Loucy (cell line): ENCODE data around the gene RALGPS1.

Experiments used
- H2AFZ ChIP-seq: fragments of 200-600 bp; sonication (generic); 2 replicates; pipeline ENCODE4 v1.6.0; 2016; ENCODE audit warnings: antibody characterized with exemption, mild to moderate bottlenecking, low read length, moderate library complexity
- H3F3A ChIP-seq: fragments of 200-600 bp; 2 replicates; pipeline ENCODE4 v1.6.0; 2016; ENCODE audit warnings: antibody characterized with exemption, low read depth, mild to moderate bottlenecking
- H3K27me3 ChIP-seq: fragments of 200-600 bp; sonication (generic); 2 replicates; pipeline ENCODE4 v1.6.1; 2014; ENCODE audit warnings: low read length, mild to moderate bottlenecking; ENCODE audit not compliant: insufficient read depth, poor library complexity, severe bottlenecking
- H3K36me3 ChIP-seq: fragments of 200-600 bp; sonication (generic); 2 replicates; pipeline ENCODE4 v1.6.1; 2016; ENCODE audit warnings: low read length; ENCODE audit not compliant: insufficient read depth
- H3K4me1 ChIP-seq: fragments of 200-600 bp; sonication (generic); 2 replicates; pipeline ENCODE4 v1.5.1; 2014; ENCODE audit warnings: low read length, mild to moderate bottlenecking; ENCODE audit not compliant: insufficient read depth, poor library complexity, severe bottlenecking
- H3K4me2 ChIP-seq: fragments of 200-600 bp; sonication (generic); 2 replicates; pipeline ENCODE4 v1.6.0; 2014; ENCODE audit warnings: antibody characterized with exemption, low read length, low read depth, mild to moderate bottlenecking; ENCODE audit not compliant: poor library complexity, severe bottlenecking
- H3K4me3 ChIP-seq: fragments of 200-600 bp; sonication (generic); 2 replicates; pipeline ENCODE4 v1.5.1; 2014; ENCODE audit warnings: low read length, mild to moderate bottlenecking, mixed read lengths; ENCODE audit not compliant: poor library complexity, severe bottlenecking
- H3K79me2 ChIP-seq: fragments of 200-600 bp; sonication (generic); 2 replicates; pipeline ENCODE4 v1.6.1; 2014; ENCODE audit warnings: low read length; ENCODE audit not compliant: insufficient read depth
- H3K9ac ChIP-seq: fragments of 200-600 bp; sonication (generic); 2 replicates; pipeline ENCODE4 v1.6.0; 2014; ENCODE audit warnings: mild to moderate bottlenecking, low read depth, low read length, moderate library complexity; ENCODE audit not compliant: poor library complexity, severe bottlenecking
- H3K9me2 ChIP-seq: fragments of 200-600 bp; sonication (generic); replicated peaks from 2 replicates; pipeline ENCODE4 v1.6.1; 2016; ENCODE audit warnings: low read depth, low read length, mixed read lengths
- H3K9me3 ChIP-seq: fragments of 200-600 bp; sonication (generic); 2 replicates; pipeline ENCODE4 v1.6.1; 2014; ENCODE audit warnings: mild to moderate bottlenecking, antibody characterized with exemption, low read length, low read depth; ENCODE audit not compliant: insufficient read depth
- H4K20me1 ChIP-seq: fragments of 200-600 bp; sonication (generic); 2 replicates; pipeline ENCODE4 v1.6.0; 2014; ENCODE audit warnings: antibody characterized with exemption, low read length, mild to moderate bottlenecking; ENCODE audit not compliant: insufficient read depth, poor library complexity, severe bottlenecking
- EZH2phosphoT487 ChIP-seq: fragments of 200-600 bp; IDR thresholded peaks from 2 replicates; pipeline ENCODE4 v1.6.1; 2018; ENCODE audit warnings: antibody characterized with exemption, mild to moderate bottlenecking, moderate library complexity, borderline replicate concordance
- TF ChIP-seq, protein P1 (sequence below): fragments of 200-600 bp; sonication (generic); conservative IDR thresholded peaks from 2 replicates; pipeline ENCODE4 v1.5.1; 2014; ENCODE audit warnings: mild to moderate bottlenecking, antibody characterized with exemption, low read length

RALGPS1 gene, protein sequence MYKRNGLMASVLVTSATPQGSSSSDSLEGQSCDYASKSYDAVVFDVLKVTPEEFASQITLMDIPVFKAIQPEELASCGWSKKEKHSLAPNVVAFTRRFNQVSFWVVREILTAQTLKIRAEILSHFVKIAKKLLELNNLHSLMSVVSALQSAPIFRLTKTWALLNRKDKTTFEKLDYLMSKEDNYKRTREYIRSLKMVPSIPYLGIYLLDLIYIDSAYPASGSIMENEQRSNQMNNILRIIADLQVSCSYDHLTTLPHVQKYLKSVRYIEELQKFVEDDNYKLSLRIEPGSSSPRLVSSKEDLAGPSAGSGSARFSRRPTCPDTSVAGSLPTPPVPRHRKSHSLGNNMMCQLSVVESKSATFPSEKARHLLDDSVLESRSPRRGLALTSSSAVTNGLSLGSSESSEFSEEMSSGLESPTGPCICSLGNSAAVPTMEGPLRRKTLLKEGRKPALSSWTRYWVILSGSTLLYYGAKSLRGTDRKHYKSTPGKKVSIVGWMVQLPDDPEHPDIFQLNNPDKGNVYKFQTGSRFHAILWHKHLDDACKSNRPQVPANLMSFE

GRCh38 chr9:126914458-126915280, at the start of gene RALGPS1:
RALGPS1 (plus strand) TSS chr9:126914782; CDS start chr9:126962290, 47,508 bp downstream.
- H2AFZ ChIP-seq, result peak within 1 kb of the TSS; percentile 76; the same call in 1 of the 2 replicates
- H3K4me1 ChIP-seq, result no peaks in the 10 kb centered on the region
- H3K4me3 ChIP-seq, result peak within 1 kb of the TSS; percentile 69

GRCh38 chr9:126869368-126869767, 45.2 kb upstream of the RALGPS1 start:
- Histone ChIP-seq H3K4me2 (no peak overlapping the region), H3K9me2 (no peaks in the 10 kb centered on the region), H3K4me1 (peaks cover 24% of the 10 kb centered on the region), H2AFZ (no peak overlapping the region), H3F3A (no peaks in the 10 kb centered on the region), H3K36me3 (no peaks in the 10 kb centered on the region), H3K27me3 (no peaks in the 10 kb centered on the region), H3K9ac (no peak overlapping the region), H3K4me3 (no peak overlapping the region), H3K9me3 (no peaks in the 10 kb centered on the region), H4K20me1 (peaks cover 13% of the 10 kb centered on the region), H3K79me2 (peaks cover 53% of the 10 kb centered on the region)
- TF ChIP-seq EZH2phosphoT487, result no peak
- TF ChIP-seq, protein P1, sequence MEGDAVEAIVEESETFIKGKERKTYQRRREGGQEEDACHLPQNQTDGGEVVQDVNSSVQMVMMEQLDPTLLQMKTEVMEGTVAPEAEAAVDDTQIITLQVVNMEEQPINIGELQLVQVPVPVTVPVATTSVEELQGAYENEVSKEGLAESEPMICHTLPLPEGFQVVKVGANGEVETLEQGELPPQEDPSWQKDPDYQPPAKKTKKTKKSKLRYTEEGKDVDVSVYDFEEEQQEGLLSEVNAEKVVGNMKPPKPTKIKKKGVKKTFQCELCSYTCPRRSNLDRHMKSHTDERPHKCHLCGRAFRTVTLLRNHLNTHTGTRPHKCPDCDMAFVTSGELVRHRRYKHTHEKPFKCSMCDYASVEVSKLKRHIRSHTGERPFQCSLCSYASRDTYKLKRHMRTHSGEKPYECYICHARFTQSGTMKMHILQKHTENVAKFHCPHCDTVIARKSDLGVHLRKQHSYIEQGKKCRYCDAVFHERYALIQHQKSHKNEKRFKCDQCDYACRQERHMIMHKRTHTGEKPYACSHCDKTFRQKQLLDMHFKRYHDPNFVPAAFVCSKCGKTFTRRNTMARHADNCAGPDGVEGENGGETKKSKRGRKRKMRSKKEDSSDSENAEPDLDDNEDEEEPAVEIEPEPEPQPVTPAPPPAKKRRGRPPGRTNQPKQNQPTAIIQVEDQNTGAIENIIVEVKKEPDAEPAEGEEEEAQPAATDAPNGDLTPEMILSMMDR, result no peak

More at GRCh38 chr9:126914458-126915280, at the start of gene RALGPS1:
- H3K9ac ChIP-seq, result no peak within 1 kb of the TSS
- H3K9me3 ChIP-seq, result no peaks in the 10 kb centered on the region
- H3K79me2 ChIP-seq, result no peaks in the 10 kb centered on the region
- no peaks in the 10 kb centered on the region for H3K9me2 ChIP-seq
- peak within 1 kb of the TSS; percentile 46 for H3K4me2 ChIP-seq
- peaks cover 9% of the 10 kb centered on the region for H3K27me3 ChIP-seq
- H3F3A ChIP-seq, result no peaks in the 10 kb centered on the region
- no peaks in the 10 kb centered on the region for H3K36me3 ChIP-seq
- no peak for TF ChIP-seq EZH2phosphoT487
- TF ChIP-seq, protein P1, result no peak
- H4K20me1 ChIP-seq, result peaks cover 4% of the 10 kb centered on the region

GRCh38 chr9:126872516-126872915, 42.1 kb upstream of the RALGPS1 start:
- no peaks in the 10 kb centered on the region for H3K9me2 ChIP-seq
- H3K27me3 ChIP-seq, result no peaks in the 10 kb centered on the region
- H3F3A ChIP-seq, result 0 out of 2 replicates have a peak, but pooled peaks cover 3% of the 10 kb centered on the region
- H4K20me1 ChIP-seq, result peaks cover 9% of the 10 kb centered on the region
- H2AFZ ChIP-seq, result no peak overlapping the region
- peaks cover 32% of the 10 kb centered on the region for H3K4me1 ChIP-seq
- H3K9me3 ChIP-seq, result no peaks in the 10 kb centered on the region
- no peaks in the 10 kb centered on the region for H3K36me3 ChIP-seq
- peak overlapping the region; percentile 22 for H3K4me2 ChIP-seq
- peaks cover 34% of the 10 kb centered on the region for H3K79me2 ChIP-seq
- H3K4me3 ChIP-seq, result no peak overlapping the region
- no peak overlapping the region for H3K9ac ChIP-seq
- no peak for TF ChIP-seq EZH2phosphoT487
- TF ChIP-seq, protein P1, result no peak
